Osteocyte (in vitro differentiated cells): Measurements from ENCODE around the gene SSTR3. TPM values are rescaled to one million over a fixed set of nuclear protein-coding genes. Genes with fewer than 3 reads are reported as not detected.

Experiments used
- DNase-seq: peaks from one replicate; pipeline ENCODE4 v3.0.0; 2021; ENCODE audit warnings: mixed read lengths; ENCODE audit not compliant: unreplicated experiment; ENCODE audit errors: extremely low spot score
- H3K27ac Mint-ChIP-seq: one replicate; pipeline ENCODE4 v1.8.0; 2021; ENCODE audit warnings: mild to moderate bottlenecking, mixed read lengths; ENCODE audit not compliant: unreplicated experiment
- H3K27me3 Mint-ChIP-seq: one replicate; pipeline ENCODE4 v1.8.0; 2021; ENCODE audit warnings: mixed read lengths; ENCODE audit not compliant: unreplicated experiment
- H3K36me3 Mint-ChIP-seq: one replicate; pipeline ENCODE4 v1.8.0; 2021; ENCODE audit warnings: mixed read lengths; ENCODE audit not compliant: unreplicated experiment
- H3K4me1 Mint-ChIP-seq: one replicate; pipeline ENCODE4 v1.8.0; 2021; ENCODE audit warnings: mixed read lengths; ENCODE audit not compliant: unreplicated experiment
- H3K4me3 Mint-ChIP-seq: one replicate; pipeline ENCODE4 v1.8.0; 2021; ENCODE audit warnings: mild to moderate bottlenecking, moderate library complexity, mixed read lengths; ENCODE audit not compliant: unreplicated experiment
- H3K9me3 Mint-ChIP-seq: one replicate; pipeline ENCODE4 v1.8.0; 2021; ENCODE audit warnings: mixed read lengths; ENCODE audit not compliant: unreplicated experiment
- total RNA-seq: library from RNA; stranded (reverse); gene quantifications from 2 replicates; pipeline ENCODE4 v1.2.1, GENCODE V29; 2021
- TF ChIP-seq, protein P1 (sequence below): fragments of 200-600 bp; sonication (generic); IDR thresholded peaks from 2 replicates; pipeline ENCODE4 v1.5.0; 2021; ENCODE audit warnings: antibody characterized with exemption, mild to moderate bottlenecking, moderate library complexity

Gene SSTR3
- total RNA-seq, 1 donor from 2014 or later: not detected

DNA sequence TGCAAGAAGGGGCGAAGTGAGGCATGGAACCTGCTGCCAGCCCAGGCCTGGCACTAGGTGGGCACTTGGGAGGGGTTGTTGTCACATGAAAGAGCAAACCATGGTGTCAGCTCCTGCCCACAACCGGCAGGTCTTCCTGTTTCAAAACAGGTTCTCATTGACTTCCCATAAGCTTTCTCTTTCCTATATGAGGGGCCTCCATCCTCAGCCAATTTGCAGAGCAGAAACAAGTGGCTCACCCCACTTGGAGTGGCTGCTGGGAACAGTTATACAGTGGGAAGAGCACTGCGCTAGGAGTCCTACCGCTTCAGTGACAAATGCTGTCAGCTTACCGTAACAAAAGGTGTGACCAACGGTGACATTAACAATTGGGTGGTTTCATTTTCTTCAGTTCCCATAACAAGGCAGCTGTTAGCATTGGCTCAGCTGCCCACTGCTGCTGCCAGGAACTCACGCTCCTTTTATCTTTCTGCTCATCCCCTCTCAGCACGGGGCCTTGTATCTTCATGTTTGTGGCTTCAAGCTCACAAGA, 10.2 kb upstream of the SSTR3 start:
- Mint-ChIP-seq H3K4me3 (no peak overlapping the region), H3K27ac (no peak overlapping the region), H3K36me3 (no peaks in the 10 kb centered on the region), H3K9me3 (no peaks in the 10 kb centered on the region), H3K4me1 (no peaks in the 10 kb centered on the region), H3K27me3 (peaks cover 41% of the 10 kb centered on the region)
- TF ChIP-seq, protein P1, sequence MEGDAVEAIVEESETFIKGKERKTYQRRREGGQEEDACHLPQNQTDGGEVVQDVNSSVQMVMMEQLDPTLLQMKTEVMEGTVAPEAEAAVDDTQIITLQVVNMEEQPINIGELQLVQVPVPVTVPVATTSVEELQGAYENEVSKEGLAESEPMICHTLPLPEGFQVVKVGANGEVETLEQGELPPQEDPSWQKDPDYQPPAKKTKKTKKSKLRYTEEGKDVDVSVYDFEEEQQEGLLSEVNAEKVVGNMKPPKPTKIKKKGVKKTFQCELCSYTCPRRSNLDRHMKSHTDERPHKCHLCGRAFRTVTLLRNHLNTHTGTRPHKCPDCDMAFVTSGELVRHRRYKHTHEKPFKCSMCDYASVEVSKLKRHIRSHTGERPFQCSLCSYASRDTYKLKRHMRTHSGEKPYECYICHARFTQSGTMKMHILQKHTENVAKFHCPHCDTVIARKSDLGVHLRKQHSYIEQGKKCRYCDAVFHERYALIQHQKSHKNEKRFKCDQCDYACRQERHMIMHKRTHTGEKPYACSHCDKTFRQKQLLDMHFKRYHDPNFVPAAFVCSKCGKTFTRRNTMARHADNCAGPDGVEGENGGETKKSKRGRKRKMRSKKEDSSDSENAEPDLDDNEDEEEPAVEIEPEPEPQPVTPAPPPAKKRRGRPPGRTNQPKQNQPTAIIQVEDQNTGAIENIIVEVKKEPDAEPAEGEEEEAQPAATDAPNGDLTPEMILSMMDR: no peak
- no peak for DNase-seq

DNA sequence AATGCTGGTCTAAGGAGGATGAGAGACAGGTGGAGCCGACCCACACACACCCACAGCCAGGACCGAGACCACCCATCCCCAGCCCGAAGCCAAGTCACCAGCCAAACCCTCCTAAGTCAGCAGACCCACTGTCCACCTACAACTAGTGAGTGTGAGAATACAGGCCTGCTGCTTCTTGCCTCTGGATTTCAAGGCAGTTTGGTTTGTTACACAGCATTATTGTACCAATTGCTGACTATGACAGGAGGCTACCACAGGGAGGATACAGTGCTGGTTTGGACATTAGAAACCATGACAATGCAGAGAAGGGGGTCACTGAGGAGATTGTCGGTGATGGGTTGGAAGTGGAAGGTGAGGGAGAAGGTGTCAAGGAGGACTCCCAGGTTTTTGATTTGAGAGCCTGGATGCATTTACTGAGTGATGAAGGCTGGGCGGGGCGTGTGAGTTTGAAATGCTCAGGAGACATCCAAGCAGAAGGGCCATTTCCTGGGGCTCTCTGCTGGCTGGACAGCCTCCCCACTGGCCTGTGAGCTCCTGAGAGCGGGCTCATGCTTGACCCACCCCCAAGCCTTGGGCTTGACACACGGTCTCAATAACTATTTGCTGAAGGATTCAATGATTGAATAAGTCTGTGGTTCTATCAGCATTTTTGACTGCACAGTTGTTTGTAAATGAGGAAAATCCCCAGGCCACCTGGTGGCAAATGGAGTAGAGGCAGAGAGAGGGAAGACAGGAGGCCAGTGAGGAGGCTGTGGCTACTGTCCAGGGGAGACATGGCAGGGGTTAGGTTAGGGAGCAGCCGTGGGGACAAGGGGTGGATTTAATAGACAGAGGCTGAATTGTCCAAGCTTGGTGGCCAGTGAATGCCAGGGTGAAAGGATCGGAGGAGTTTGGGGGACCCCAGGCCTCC, 9.4 kb upstream of the SSTR3 start:
- TF ChIP-seq, protein P1: no peak
- Mint-ChIP-seq H3K4me3 (no peak overlapping the region), H3K36me3 (no peaks in the 10 kb centered on the region), H3K27ac (no peak overlapping the region), H3K27me3 (peaks cover 48% of the 10 kb centered on the region), H3K4me1 (no peaks in the 10 kb centered on the region), H3K9me3 (no peaks in the 10 kb centered on the region)
- no peak for DNase-seq

DNA sequence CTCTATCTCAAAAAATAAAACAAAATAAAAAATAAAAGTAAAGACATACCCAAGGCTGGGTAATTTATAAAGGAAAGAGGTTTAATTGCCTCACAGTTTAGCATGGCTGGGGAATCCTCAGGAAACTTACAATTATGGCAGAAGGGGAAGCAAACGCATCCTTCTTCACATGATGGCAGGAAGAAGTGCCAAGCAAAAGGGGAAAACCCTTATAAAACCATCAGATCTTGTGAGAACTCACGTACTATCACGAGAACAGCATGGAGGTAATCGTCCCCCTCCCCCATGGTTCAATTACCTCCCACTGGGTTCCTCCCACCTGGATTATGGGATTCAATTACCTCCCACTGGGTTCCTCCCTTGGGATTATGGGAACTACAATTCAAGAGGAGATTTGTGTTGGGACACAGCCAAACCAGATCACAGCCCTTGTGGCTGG, 8.3 kb upstream of the SSTR3 start:
- no peak overlapping the region for H3K27ac Mint-ChIP-seq
- H3K36me3 Mint-ChIP-seq: no peaks in the 10 kb centered on the region
- no peaks in the 10 kb centered on the region for H3K4me1 Mint-ChIP-seq
- peaks cover 50% of the 10 kb centered on the region for H3K27me3 Mint-ChIP-seq
- no peaks in the 10 kb centered on the region for H3K9me3 Mint-ChIP-seq
- H3K4me3 Mint-ChIP-seq: no peak overlapping the region
- no peak for DNase-seq
- TF ChIP-seq, protein P1: no peak

DNA sequence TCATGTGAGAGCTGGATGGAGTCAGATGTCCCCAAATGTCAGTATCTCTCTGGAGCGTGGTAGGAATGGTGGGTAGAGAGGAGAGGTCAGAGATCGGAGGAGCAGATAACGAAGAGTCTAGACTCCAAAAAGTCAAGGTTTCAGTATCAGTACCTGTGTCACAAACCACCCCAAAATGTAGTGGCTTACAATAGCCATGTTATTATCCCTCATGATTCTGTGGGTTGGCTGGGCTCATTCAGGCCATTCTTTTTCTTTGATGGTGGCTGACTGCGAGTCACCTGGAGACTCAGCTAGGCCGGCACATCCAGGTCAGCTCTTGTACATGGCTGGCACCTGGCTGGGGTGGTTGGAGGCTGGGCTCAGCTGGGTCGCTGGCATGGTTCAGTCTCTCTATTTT, 7.3 kb upstream of the SSTR3 start:
- H3K4me1 Mint-ChIP-seq: no peaks in the 10 kb centered on the region
- TF ChIP-seq, protein P1: no peak
- peaks cover 51% of the 10 kb centered on the region for H3K27me3 Mint-ChIP-seq
- H3K9me3 Mint-ChIP-seq: no peaks in the 10 kb centered on the region
- no peaks in the 10 kb centered on the region for H3K36me3 Mint-ChIP-seq
- DNase-seq: no peak
- no peak overlapping the region for H3K27ac Mint-ChIP-seq
- H3K4me3 Mint-ChIP-seq: no peak overlapping the region

- Mint-ChIP-seq H3K4me1 (no peaks in the 10 kb centered on the region), H3K4me3 (no peak overlapping the region), H3K9me3 (no peaks in the 10 kb centered on the region), H3K27me3 (peaks cover 57% of the 10 kb centered on the region), H3K36me3 (no peaks in the 10 kb centered on the region), H3K27ac (no peak overlapping the region)
- no peak for DNase-seq
- TF ChIP-seq, protein P1: no peak
Observed at GRCh38 chr22:37218771-37219411, 6.6 kb upstream of the SSTR3 start.
